Activated CD4-positive, alpha-beta T cell treated with anti-CD3 and anti-CD28 coated beads, Interleukin-2, amount 10 ng/mL, durations not matched to agents 24 days and 14 days (primary cell): ENCODE data around the gene PRDX6. TPM values are rescaled to one million over a fixed set of nuclear protein-coding genes. Genes with fewer than 3 reads are reported as not detected.
A peak's percentile ranks its signal among the peaks of the same experiment; 100 is the strongest.
"Not testable (repeated sequence)": the region's sequence is repeated elsewhere in the genome, so short reads cannot be mapped to it uniquely, and the experiment has no call there.

Source experiments
- DNase-seq: peaks from one replicate; pipeline ENCODE4 v3.0.0; 2022
- H3K27ac Mint-ChIP-seq: one replicate; pipeline ENCODE4 v1.8.0; 2022; ENCODE audit warnings: mild to moderate bottlenecking, mixed read lengths
- H3K27me3 Mint-ChIP-seq: one replicate; pipeline ENCODE4 v1.8.0; 2022; ENCODE audit warnings: mixed read lengths
- H3K36me3 Mint-ChIP-seq: one replicate; pipeline ENCODE4 v1.8.0; 2022; ENCODE audit warnings: low read depth, mild to moderate bottlenecking, mixed read lengths
- H3K4me1 Mint-ChIP-seq: one replicate; pipeline ENCODE4 v1.8.0; 2021; ENCODE audit warnings: mixed read lengths
- H3K4me3 Mint-ChIP-seq: one replicate; pipeline ENCODE4 v1.8.0; 2022; ENCODE audit warnings: mild to moderate bottlenecking, moderate library complexity, mixed read lengths
- H3K9me3 Mint-ChIP-seq: one replicate; pipeline ENCODE4 v1.8.0; 2021; ENCODE audit warnings: mixed read lengths
- intact Hi-C: fragments of 100-400 bp; cut with micrococcal nuclease; formaldehyde crosslinking; loops from one replicate; pipeline ENCODE4 v1.15.1; 2023
- total RNA-seq: library from RNA; stranded (reverse); gene quantifications from 2 replicates; pipeline ENCODE4 v1.2.3, GENCODE V29; 2022

Gene PRDX6
- total RNA-seq, 1 donor from 2014 or later: 131 TPM

- peaks cover 44% of the 10 kb centered on the region for H3K36me3 Mint-ChIP-seq
- H3K27me3 Mint-ChIP-seq: no peaks in the 10 kb centered on the region
- H3K4me1 Mint-ChIP-seq: peaks cover 13% of the 10 kb centered on the region
- DNase-seq: peak; percentile 7
- no peak overlapping the region for H3K4me3 Mint-ChIP-seq
- H3K9me3 Mint-ChIP-seq: peaks cover 4% of the 10 kb centered on the region
- intact Hi-C loops: no loop called here
- H3K27ac Mint-ChIP-seq: no peak overlapping the region
Measured at GRCh38 chr1:173447224-173447623, 29.9 kb upstream of the PRDX6 start.

- Mint-ChIP-seq H3K36me3 (peaks cover 47% of the 10 kb centered on the region), H3K4me1 (peaks cover 10% of the 10 kb centered on the region), H3K4me3 (no peak overlapping the region), H3K27me3 (no peaks in the 10 kb centered on the region), H3K9me3 (peaks cover 4% of the 10 kb centered on the region), H3K27ac (no peak overlapping the region)
- DNase-seq: peak; percentile 29
- intact Hi-C loops: no loop called here
Measured at GRCh38 chr1:173448945-173449344, 28.2 kb upstream of the PRDX6 start.

DNA sequence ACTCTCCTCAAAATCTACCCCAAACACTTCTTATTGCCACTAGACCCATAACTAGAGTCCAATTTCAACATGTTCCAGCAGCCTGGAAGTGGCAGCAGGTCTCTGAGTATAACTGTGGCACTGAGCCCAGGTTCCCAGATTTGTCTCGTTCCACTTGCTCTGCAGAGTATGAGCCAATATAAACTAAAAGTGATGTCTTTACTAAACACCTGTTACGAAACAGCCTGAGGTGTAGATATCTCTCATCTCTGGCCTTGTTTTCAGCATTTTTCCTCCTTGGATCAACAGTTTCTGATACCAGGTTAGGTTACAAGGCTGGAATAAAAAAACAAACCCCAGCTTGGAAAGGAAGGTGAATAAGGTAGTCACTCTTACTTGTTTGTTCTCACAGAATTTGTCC is 25.2 kb upstream of the PRDX6 start:
- Mint-ChIP-seq H3K27ac (no peak overlapping the region), H3K36me3 (peaks cover 44% of the 10 kb centered on the region), H3K9me3 (peaks cover 6% of the 10 kb centered on the region), H3K27me3 (no peaks in the 10 kb centered on the region), H3K4me3 (no peak overlapping the region), H3K4me1 (peaks cover 13% of the 10 kb centered on the region)
- peak; percentile 45 for DNase-seq
- intact Hi-C loops: no loop called here

- Mint-ChIP-seq H3K9me3 (peaks cover 6% of the 10 kb centered on the region), H3K4me1 (peaks cover 13% of the 10 kb centered on the region), H3K4me3 (no peak overlapping the region), H3K36me3 (peaks cover 40% of the 10 kb centered on the region), H3K27ac (no peak overlapping the region), H3K27me3 (no peaks in the 10 kb centered on the region)
- DNase-seq: peak; percentile 10
- intact Hi-C loops: no loop called here
Measured at GRCh38 chr1:173453982-173454381, 23.2 kb upstream of the PRDX6 start.

- no peak overlapping the region for H3K27ac Mint-ChIP-seq
- intact Hi-C loops: no loop called here
- peaks cover 36% of the 10 kb centered on the region for H3K36me3 Mint-ChIP-seq
- no peaks in the 10 kb centered on the region for H3K27me3 Mint-ChIP-seq
- peaks cover 6% of the 10 kb centered on the region for H3K9me3 Mint-ChIP-seq
- no peak overlapping the region for H3K4me3 Mint-ChIP-seq
- H3K4me1 Mint-ChIP-seq: peaks cover 19% of the 10 kb centered on the region
- DNase-seq: peak; percentile 54
Measured at GRCh38 chr1:173454966-173455524, 22.1 kb upstream of the PRDX6 start.

GRCh38 chr1:173459885-173460284 is 17.2 kb upstream of the PRDX6 start:
- intact Hi-C loops: no loop called here
- Mint-ChIP-seq H3K9me3 (peaks cover 26% of the 10 kb centered on the region), H3K4me1 (peaks cover 18% of the 10 kb centered on the region), H3K27ac (no peak overlapping the region), H3K4me3 (no peak overlapping the region), H3K27me3 (no peaks in the 10 kb centered on the region), H3K36me3 (peaks cover 74% of the 10 kb centered on the region)
- DNase-seq: no peak

DNA sequence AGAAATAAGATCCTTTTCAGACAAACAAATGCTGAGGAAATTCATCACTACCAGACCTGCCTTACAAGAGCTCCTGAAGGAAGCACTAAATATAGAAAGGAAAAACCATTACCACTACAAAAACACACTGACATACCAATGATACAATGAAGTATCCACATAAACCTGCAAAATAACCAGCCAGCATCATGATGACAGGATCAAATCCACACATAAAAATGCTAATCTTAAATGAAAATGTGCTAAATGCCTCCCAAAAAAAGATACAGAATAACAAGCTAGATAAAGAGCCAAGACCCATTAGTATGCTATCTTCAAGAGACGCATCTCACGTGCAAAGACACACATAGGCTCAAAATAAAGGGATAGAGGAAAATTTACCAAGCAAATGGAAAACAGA is 14.5 kb upstream of the PRDX6 start:
- H3K27ac Mint-ChIP-seq, H3K27me3 Mint-ChIP-seq, H3K4me3 Mint-ChIP-seq, intact Hi-C loops: not testable (repeated sequence)
- Mint-ChIP-seq H3K36me3 (peaks cover 80% of the 10 kb centered on the region), H3K9me3 (peaks cover 39% of the 10 kb centered on the region), H3K4me1 (peaks cover 13% of the 10 kb centered on the region)
- DNase-seq: peak; percentile 0

GRCh38 chr1:173464185-173464584 is 12.9 kb upstream of the PRDX6 start:
- Mint-ChIP-seq H3K4me1 (peaks cover 13% of the 10 kb centered on the region), H3K9me3 (peaks cover 43% of the 10 kb centered on the region), H3K36me3 (peaks cover 82% of the 10 kb centered on the region)
- H3K27ac Mint-ChIP-seq, H3K4me3 Mint-ChIP-seq, intact Hi-C loops, H3K27me3 Mint-ChIP-seq: not testable (repeated sequence)
- peak; percentile 4 for DNase-seq

GRCh38 chr1:173467426-173467825 is 9.7 kb upstream of the PRDX6 start:
- no peaks in the 10 kb centered on the region for H3K27me3 Mint-ChIP-seq
- DNase-seq: peak; percentile 6
- no peak overlapping the region for H3K27ac Mint-ChIP-seq
- H3K36me3 Mint-ChIP-seq: peaks cover 87% of the 10 kb centered on the region
- H3K4me3 Mint-ChIP-seq: no peak overlapping the region
- peaks cover 48% of the 10 kb centered on the region for H3K9me3 Mint-ChIP-seq
- peaks cover 7% of the 10 kb centered on the region for H3K4me1 Mint-ChIP-seq
- intact Hi-C loops: no loop called here

GRCh38 chr1:173469656-173470055 is 7.5 kb upstream of the PRDX6 start:
- Mint-ChIP-seq H3K4me3 (no peak overlapping the region), H3K27ac (no peak overlapping the region), H3K27me3 (no peaks in the 10 kb centered on the region), H3K9me3 (peaks cover 29% of the 10 kb centered on the region), H3K36me3 (peaks cover 70% of the 10 kb centered on the region), H3K4me1 (peaks cover 19% of the 10 kb centered on the region)
- DNase-seq: peak; percentile 24
- intact Hi-C loops: loop anchor here (10.0 kb wide), 1 partner anchor 935 kb away; the partner anchor contains the start of gene SUCO

DNA sequence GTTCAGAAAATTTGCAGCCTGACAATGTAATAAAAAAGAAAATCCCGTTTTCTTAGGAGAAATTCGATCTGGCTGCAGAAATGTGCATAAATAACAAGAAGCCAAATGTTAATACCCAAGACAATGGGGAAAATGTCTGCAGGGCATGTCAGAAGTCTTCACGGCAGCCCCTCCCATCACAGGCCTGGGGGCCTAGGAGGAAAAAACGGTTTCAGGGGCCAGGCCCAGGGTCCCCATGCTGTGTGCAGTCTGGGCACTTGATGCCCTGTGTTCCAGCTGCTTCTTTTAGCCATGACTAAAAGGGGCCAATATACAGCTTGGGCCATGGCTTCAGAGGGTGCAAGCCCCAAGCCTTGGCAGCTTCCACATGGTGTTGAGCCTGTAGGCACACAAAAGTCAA is 6.5 kb upstream of the PRDX6 start:
- intact Hi-C loops: loop anchor here (10.0 kb wide), 1 partner anchor 936 kb away; the partner anchor contains the start of gene SUCO
- Mint-ChIP-seq H3K9me3 (peaks cover 22% of the 10 kb centered on the region), H3K36me3 (peaks cover 64% of the 10 kb centered on the region), H3K27ac (no peak overlapping the region), H3K4me3 (no peak overlapping the region), H3K27me3 (no peaks in the 10 kb centered on the region), H3K4me1 (peaks cover 22% of the 10 kb centered on the region)
- DNase-seq: peak; percentile 45

DNA sequence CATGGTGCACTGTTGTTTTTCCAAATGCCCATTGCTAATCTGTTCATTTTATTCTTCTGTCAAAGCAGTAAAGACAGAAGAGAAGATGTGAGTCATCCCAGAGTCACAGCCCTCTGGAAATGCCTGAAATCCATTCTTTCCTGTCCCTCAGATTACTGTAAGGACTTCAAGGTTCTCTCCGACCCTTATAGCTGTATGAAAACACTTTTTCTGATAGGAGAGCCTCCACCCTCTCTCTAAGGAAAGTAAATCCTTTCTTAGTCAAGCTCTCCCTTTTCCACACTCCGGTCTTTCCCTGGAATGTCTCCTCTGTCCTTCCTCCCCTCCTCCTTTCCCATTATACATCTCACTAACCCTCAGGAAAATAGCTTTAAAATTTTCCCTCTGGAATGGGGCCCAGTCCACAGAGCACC is 3.5 kb upstream of the PRDX6 start:
- Mint-ChIP-seq H3K27me3 (no peaks in the 10 kb centered on the region), H3K9me3 (peaks cover 7% of the 10 kb centered on the region), H3K27ac (no peak overlapping the region), H3K4me1 (peaks cover 34% of the 10 kb centered on the region), H3K4me3 (no peak overlapping the region), H3K36me3 (peaks cover 46% of the 10 kb centered on the region)
- intact Hi-C loops: loop anchor here (10.0 kb wide), 1 partner anchor 939 kb away; the partner anchor contains the start of gene SUCO
- peak; percentile 31 for DNase-seq

- intact Hi-C loops: loop anchor here (10.0 kb wide), 1 partner anchor 939 kb away; the partner anchor contains the start of gene SUCO
- DNase-seq: peak; percentile 35
- H3K36me3 Mint-ChIP-seq: peaks cover 40% of the 10 kb centered on the region
- no peak overlapping the region for H3K27ac Mint-ChIP-seq
- H3K27me3 Mint-ChIP-seq: no peaks in the 10 kb centered on the region
- peak overlapping the region; percentile 11 for H3K4me3 Mint-ChIP-seq
- H3K9me3 Mint-ChIP-seq: peaks cover 5% of the 10 kb centered on the region
- peaks cover 39% of the 10 kb centered on the region for H3K4me1 Mint-ChIP-seq
Measured at GRCh38 chr1:173474097-173474779, 2.9 kb upstream of the PRDX6 start.

DNA sequence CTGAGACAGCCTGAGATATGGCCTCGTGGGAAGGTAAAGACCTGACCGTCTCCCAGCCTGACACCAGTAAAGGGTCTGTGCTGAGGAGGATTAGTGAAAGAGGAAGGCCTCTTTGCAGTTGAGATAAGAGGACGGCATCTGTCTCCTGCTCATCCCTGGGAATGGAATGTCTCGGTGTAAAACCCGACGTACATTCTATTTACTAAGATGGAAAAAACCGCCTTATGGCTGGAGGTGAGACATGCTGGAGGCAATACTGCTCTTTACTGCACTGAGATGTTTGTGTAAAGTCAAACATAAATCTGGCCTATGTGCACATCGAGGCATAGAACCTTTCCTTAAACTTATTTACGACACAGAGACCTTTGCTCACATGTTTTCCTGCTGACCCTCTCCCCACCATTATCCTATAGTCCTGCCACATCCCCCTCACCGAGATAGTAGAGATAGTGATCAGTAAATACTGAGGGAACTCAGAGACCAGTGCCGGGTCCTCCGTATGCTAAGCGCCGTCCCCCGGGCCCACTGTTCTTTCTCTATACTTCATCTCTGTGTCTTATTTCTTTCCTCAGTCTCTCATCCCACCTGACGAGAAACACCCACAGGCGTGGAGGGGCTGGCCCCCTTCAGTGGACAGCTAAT is 2.2 kb upstream of the PRDX6 start:
- intact Hi-C loops: loop anchor here (5.0 to 10.0 kb wide), 3 partner anchors 682 to 1527 kb away; partner anchors contain the start of genes RABGAP1L and SUCO
- not testable (repeated sequence) for H3K27ac Mint-ChIP-seq

More for the DNA sequence above, 2.2 kb upstream of the PRDX6 start:
- H3K4me1 Mint-ChIP-seq: peaks cover 44% of the 10 kb centered on the region
- peak; percentile 53 for DNase-seq
- H3K4me3 Mint-ChIP-seq: peak overlapping the region; percentile 46
- H3K27me3 Mint-ChIP-seq, H3K9me3 Mint-ChIP-seq: not testable (repeated sequence)
- peaks cover 39% of the 10 kb centered on the region for H3K36me3 Mint-ChIP-seq
